Gastrocnemius medialis (tissue), 4 donors: ENCODE results near the gene PLAC9. TPM values are rescaled to one million over a fixed set of nuclear protein-coding genes. Genes with fewer than 3 reads are reported as not detected.

Experiments used
- ATAC-seq, 2 donors: fragments of 150-250 bp; one replicate each; pipeline ENCODE4 v1.9.1; 2016
- DNase-seq, 2 donors: peaks; one replicate each; pipeline ENCODE4 v3.0.0-alpha.2; 2019
- H3K27ac ChIP-seq, 4 donors: fragments of 200-600 bp; sonication (generic); 1 replicate in 1 of 4; 2 replicates in 3 of 4; pipeline ENCODE4 v1.5.1; 2016 to 2018; ENCODE audit warnings: mild to moderate bottlenecking in 2 of 4, moderate library complexity in 1 of 4
- H3K27me3 ChIP-seq, 3 donors: fragments of 200-600 bp; sonication (generic) in 2 of 3; 1 replicate in 1 of 3; 2 replicates in 2 of 3; pipeline versions ENCODE4 v1.5.1 to v1.6.0; 2016 to 2019; ENCODE audit warnings: mild to moderate bottlenecking in 1 of 3, moderate library complexity in 1 of 3
- H3K36me3 ChIP-seq, 2 donors: fragments of 200-600 bp; sonication (generic) in 1 of 2; one replicate each; pipeline ENCODE4 v1.5.1; 2017 to 2018
- H3K4me1 ChIP-seq, 2 donors: fragments of 200-600 bp; sonication (generic) in 1 of 2; one replicate each; pipeline ENCODE4 v1.5.1; 2016 to 2017; ENCODE audit warnings: mild to moderate bottlenecking in 2 of 2
- H3K4me3 ChIP-seq, 4 donors: fragments of 200-600 bp; sonication (generic) in 3 of 4; 1 replicate in 1 of 4; 2 replicates in 3 of 4; pipeline ENCODE4 v1.5.1; 2016 to 2019; ENCODE audit warnings: mild to moderate bottlenecking in 2 of 4
- H3K9me3 ChIP-seq, 3 donors: fragments of 200-600 bp; sonication (generic) in 2 of 3; 1 replicate in 1 of 3; 2 replicates in 2 of 3; pipeline ENCODE4 v1.5.1; 2016 to 2019
- CTCF ChIP-seq, 5 experiments: fragments of 450-650 bp in 3 of 5; fragments of 200-600 bp in 2 of 5; sonication (generic) in 2 of 5; IDR thresholded peaks in 4 of 5; conservative IDR thresholded peaks in 1 of 5; 1 replicate in 4 of 5; 2 replicates in 1 of 5; pipeline ENCODE4 v1.5.1; 2016 to 2019; ENCODE audit warnings: antibody characterized with exemption in 5 of 5, mild to moderate bottlenecking in 3 of 5, moderate library complexity in 3 of 5
- POLR2A ChIP-seq, 2 donors: fragments of 450-650 bp; IDR thresholded peaks; one replicate each; pipeline ENCODE4 v1.6.1; 2017; ENCODE audit warnings: antibody characterized with exemption in 2 of 2, mild to moderate bottlenecking in 2 of 2, moderate library complexity in 2 of 2
- in situ Hi-C, 4 donors: fragments of 200-750 bp; cut with MboI; loops; one replicate each; pipeline versions ENCODE4 v1.15.0 to v1.8.0; 2017; ENCODE audit warnings: low sequenced_read_pairs in 4 of 4
- intact Hi-C: fragments of 100-400 bp; cut with DNase I; formaldehyde crosslinking; loops from one replicate; pipeline ENCODE4 v1.15.1; 2023; ENCODE audit warnings: low total_unique reads
- total RNA-seq, 4 donors: library from RNA; depleted of rRNA; stranded (reverse); fragments of >200 nt; gene quantifications; one replicate each; pipeline versions ENCODE4 v1.1.0 to v1.2.3, GENCODE V29; 2016

PLAC9 gene
- total RNA-seq, 4 donors from 2014 or later: 4.6 to 16.1 (median 6.9) TPM

DNA sequence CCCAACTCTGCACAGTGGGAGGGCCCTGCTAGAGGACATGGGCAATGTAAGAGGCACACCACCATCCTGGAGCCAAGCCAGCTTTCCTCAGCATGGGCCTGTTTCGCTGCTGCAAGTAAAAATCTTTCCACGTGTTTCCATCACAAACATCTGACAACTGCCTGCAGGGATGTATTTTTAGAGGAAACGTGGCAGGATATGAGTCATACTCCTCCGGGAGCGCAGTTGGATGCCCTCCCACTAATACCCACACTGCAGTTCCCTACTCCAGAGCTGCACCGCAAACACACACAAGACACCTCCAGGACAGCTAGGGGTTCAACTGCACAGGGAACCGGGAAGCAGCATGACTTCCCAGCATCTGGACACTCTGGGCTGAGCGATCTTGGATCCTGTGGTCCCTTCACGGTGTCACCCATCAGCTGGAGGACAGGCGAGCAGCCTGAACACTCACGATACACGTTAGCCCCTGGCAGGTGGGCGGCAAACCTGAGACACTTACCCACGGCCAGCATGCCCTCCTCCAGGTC, 26.1 kb downstream of the PLAC9 start:
- peak; percentile 97 to 98 for ATAC-seq
- TF ChIP-seq POLR2A (IDR thresholded peaks at IDR 0.05): peak; percentile 24 to 51
- no peak for TF ChIP-seq CTCF (IDR thresholded peaks at IDR 0.05 in 4 of 5, conservative IDR thresholded peaks at IDR 0.05 in 1 of 5)
- H3K27me3 ChIP-seq: no peaks in the 10 kb centered on the region
- H3K36me3 ChIP-seq: peaks cover 0 to 67% of the 10 kb centered on the region in 2 donors
- H3K4me1 ChIP-seq: peaks cover 33 to 50% of the 10 kb centered on the region in 2 donors
- peak; percentile 87 to 89 for DNase-seq
- intact Hi-C loops (loop anchor here (1.0 kb wide), 1 partner anchor 47 kb away; the partner anchor contains the start of gene ANXA11), in situ Hi-C loops (loop anchor here in 2 of 4 donors (5.0 to 10.0 kb wide), 2 partner anchors 44 to 46 kb away; partner anchors contain the start of gene ANXA11 (in 1 of the 2))
- peak overlapping the region; percentile 85 to 94 (median 91) for H3K27ac ChIP-seq
- H3K9me3 ChIP-seq: no peaks in the 10 kb centered on the region
- no peak overlapping the region for H3K4me3 ChIP-seq

- intact Hi-C loops: no loop called here
- Histone ChIP-seq H3K4me1 (peaks cover 40 to 57% of the 10 kb centered on the region in 2 donors), H3K27ac (peak overlapping the region; percentile 85 to 94 (median 91)), H3K9me3 (no peaks in the 10 kb centered on the region), H3K4me3 (no peak overlapping the region), H3K27me3 (no peaks in the 10 kb centered on the region), H3K36me3 (peaks cover 0 to 67% of the 10 kb centered on the region in 2 donors)
- TF ChIP-seq POLR2A (IDR thresholded peaks at IDR 0.05) (no peak), CTCF (IDR thresholded peaks at IDR 0.05 in 4 of 5, conservative IDR thresholded peaks at IDR 0.05 in 1 of 5) (no peak)
- ATAC-seq: peak; percentile 17 to 38
- in situ Hi-C loops: loop anchor here in 2 of 4 donors (5.0 to 10.0 kb wide), 2 partner anchors 43 to 45 kb away; partner anchors contain the start of gene ANXA11 (in 1 of the 2)
- no peak for DNase-seq
Measured at GRCh38 chr10:80159166-80159873, 26.8 kb downstream of the PLAC9 start.

GRCh38 chr10:80160361-80161320, 28.1 kb downstream of the PLAC9 start:
- DNase-seq (no peak), ATAC-seq (no peak)
- no peak for TF ChIP-seq CTCF (IDR thresholded peaks at IDR 0.05 in 4 of 5, conservative IDR thresholded peaks at IDR 0.05 in 1 of 5)
- TF ChIP-seq POLR2A (IDR thresholded peaks at IDR 0.05): no peak
- Histone ChIP-seq H3K4me1 (peaks cover 50 to 70% of the 10 kb centered on the region in 2 donors), H3K9me3 (no peaks in the 10 kb centered on the region), H3K36me3 (peaks cover 0 to 63% of the 10 kb centered on the region in 2 donors), H3K27ac (peak overlapping the region; percentile 85 to 94 (median 91)), H3K27me3 (no peaks in the 10 kb centered on the region), H3K4me3 (no peak overlapping the region)
- in situ Hi-C loops (loop anchor here in 1 of 4 donors (5.0 kb wide), 1 partner anchor 42 kb away; no protein-coding TSS in a partner anchor), intact Hi-C loops (no loop called here)

GRCh38 chr10:80161321-80162083, 29.0 kb downstream of the PLAC9 start:
- in situ Hi-C loops (loop anchor here in 1 of 4 donors (5.0 kb wide), 1 partner anchor 41 kb away; no protein-coding TSS in a partner anchor), intact Hi-C loops (no loop called here)
- ATAC-seq (no peak), DNase-seq (no peak)
- no peak for TF ChIP-seq POLR2A (IDR thresholded peaks at IDR 0.05)
- peak in 1 of 5 experiments; percentile 12 for TF ChIP-seq CTCF (IDR thresholded peaks at IDR 0.05 in 4 of 5, conservative IDR thresholded peaks at IDR 0.05 in 1 of 5)
- no peak overlapping the region for H3K4me3 ChIP-seq
- H3K36me3 ChIP-seq: peaks cover 0 to 55% of the 10 kb centered on the region in 2 donors
- H3K27ac ChIP-seq: peak overlapping the region; percentile 85 to 94 (median 91)
- no peaks in the 10 kb centered on the region for H3K9me3 ChIP-seq
- H3K27me3 ChIP-seq: no peaks in the 10 kb centered on the region
- peaks cover 55 to 78% of the 10 kb centered on the region in 2 donors for H3K4me1 ChIP-seq
